H1 (cell line): ENCODE data around the gene PRKAG1. TPM values are rescaled to one million over a fixed set of nuclear protein-coding genes. Genes with fewer than 3 reads are reported as not detected.

ENCODE experiments used
- CBX8 ChIP-seq: fragments of 300-800, 300-1000 bp; sonication (generic); IDR thresholded peaks from 2 replicates; pipeline ENCODE4 v1.7.1; 2016; ENCODE audit warnings: low read depth, low read length, borderline replicate concordance
- FOSL1 ChIP-seq: IDR thresholded peaks from 2 replicates; pipeline ENCODE4 v1.6.1; 2011; ENCODE audit warnings: mild to moderate bottlenecking, low read depth, low read length, moderate library complexity; ENCODE audit not compliant: insufficient read depth
- TCF12 ChIP-seq: IDR thresholded peaks from 2 replicates; pipeline ENCODE4 v1.6.1; 2011; ENCODE audit warnings: low read depth, mild to moderate bottlenecking, low read length
- ZNF274 ChIP-seq: IDR thresholded peaks from 2 replicates; pipeline ENCODE4 v1.7.0; 2012; ENCODE audit warnings: low read length, borderline replicate concordance; ENCODE audit errors: extremely low read depth
- polyA plus RNA-seq, 7 experiments: library from polyadenylated mRNA; depleted of rRNA in 3 of 7; stranded (reverse) in 5 of 7; unstranded in 2 of 7; fragments of >200 nt in 5 of 7; fragments of 200-250 nt in 2 of 7; gene quantifications; 1 replicate in 5 of 7; 2 replicates in 1 of 7; 4 replicates in 1 of 7; pipeline versions ENCODE4 v1.2.1 to v1.2.3, GENCODE V29; 2011 to 2013; ENCODE audit warnings: missing spikeins in 2 of 7, mixed read lengths in 2 of 7
- total RNA-seq: library from RNA; stranded (reverse); fragmentation: NEBNext Ultra II Directional; extraction: Animal tissue kit (Norgen Biotek cat#: 25700); gene quantifications from 2 replicates; pipeline ENCODE4 v1.2.1, GENCODE V29; 2021
- TF ChIP-seq, protein P1 (sequence below), 3 experiments: IDR thresholded peaks; 1 replicate in 2 of 3; 2 replicates in 1 of 3; pipeline versions ENCODE4 v1.5.1 to v1.6.1; 2011; ENCODE audit warnings: low read length in 3 of 3, mild to moderate bottlenecking in 3 of 3, inconsistent platforms in 2 of 3, low read depth in 1 of 3, moderate library complexity in 1 of 3; ENCODE audit not compliant: insufficient read depth in 1 of 3; ENCODE audit errors: control extremely low read depth in 1 of 3

Gene PRKAG1
- total and polyA plus RNA-seq, 2 of the 8 experiments (the other 6 are each of a cell fraction or from before 2014, with no cell fraction given): 38.6 to 57.5 TPM

DNA sequence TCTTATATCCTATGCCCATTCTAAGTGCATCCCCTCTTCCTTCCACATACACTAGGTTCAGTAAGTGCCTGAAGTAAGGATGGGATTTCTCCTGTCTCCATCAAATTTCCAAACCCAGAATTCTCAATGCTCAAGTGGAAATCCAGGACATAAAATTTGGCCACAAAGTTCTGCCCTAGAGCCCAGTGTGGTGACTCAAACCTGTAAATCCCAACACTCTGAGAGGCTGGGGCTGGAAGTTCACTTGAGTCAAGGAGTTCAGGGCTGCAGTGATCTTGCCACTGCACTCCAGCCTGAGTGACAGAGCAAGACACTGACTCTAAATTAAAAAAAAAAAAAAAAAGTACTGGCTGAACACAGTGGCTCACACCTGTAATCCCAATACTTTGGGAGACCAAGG, 56.8 kb downstream of the PRKAG1 start (continued):
- TF ChIP-seq ZNF274 (no peak), CBX8 (no peak), FOSL1 (no peak), TCF12 (no peak)
- TF ChIP-seq, protein P1, sequence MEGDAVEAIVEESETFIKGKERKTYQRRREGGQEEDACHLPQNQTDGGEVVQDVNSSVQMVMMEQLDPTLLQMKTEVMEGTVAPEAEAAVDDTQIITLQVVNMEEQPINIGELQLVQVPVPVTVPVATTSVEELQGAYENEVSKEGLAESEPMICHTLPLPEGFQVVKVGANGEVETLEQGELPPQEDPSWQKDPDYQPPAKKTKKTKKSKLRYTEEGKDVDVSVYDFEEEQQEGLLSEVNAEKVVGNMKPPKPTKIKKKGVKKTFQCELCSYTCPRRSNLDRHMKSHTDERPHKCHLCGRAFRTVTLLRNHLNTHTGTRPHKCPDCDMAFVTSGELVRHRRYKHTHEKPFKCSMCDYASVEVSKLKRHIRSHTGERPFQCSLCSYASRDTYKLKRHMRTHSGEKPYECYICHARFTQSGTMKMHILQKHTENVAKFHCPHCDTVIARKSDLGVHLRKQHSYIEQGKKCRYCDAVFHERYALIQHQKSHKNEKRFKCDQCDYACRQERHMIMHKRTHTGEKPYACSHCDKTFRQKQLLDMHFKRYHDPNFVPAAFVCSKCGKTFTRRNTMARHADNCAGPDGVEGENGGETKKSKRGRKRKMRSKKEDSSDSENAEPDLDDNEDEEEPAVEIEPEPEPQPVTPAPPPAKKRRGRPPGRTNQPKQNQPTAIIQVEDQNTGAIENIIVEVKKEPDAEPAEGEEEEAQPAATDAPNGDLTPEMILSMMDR (IDR thresholded peaks at IDR 0.05; ENCODE audit: control extremely low read depth in 1 of 3, insufficient read depth in 1 of 3, low read depth in 1 of 3, low read length in 3 of 3): no peak
